GM12878 (cell line): ENCODE measurements around the gene ADCY7.

Experiments used
- CTCF ChIP-seq, 3 experiments: IDR thresholded peaks in 2 of 3; conservative IDR thresholded peaks in 1 of 3; 2 replicates each; pipeline ENCODE4 v1.5.1; 2011; ENCODE audit warnings: low read depth in 3 of 3, low read length in 3 of 3, mild to moderate bottlenecking in 3 of 3, control low read depth in 2 of 3, moderate library complexity in 2 of 3, inconsistent platforms in 1 of 3, mixed read lengths in 1 of 3; ENCODE audit not compliant: control insufficient read depth in 2 of 3, insufficient read depth in 1 of 3; ENCODE audit errors: extremely low read depth in 1 of 3
- EZH2 ChIP-seq: IDR thresholded peaks from 2 replicates; pipeline ENCODE4 v1.6.1; 2012; ENCODE audit warnings: low read depth, mild to moderate bottlenecking, control low read depth, inconsistent platforms, low read length, borderline replicate concordance; ENCODE audit not compliant: control insufficient read depth
- HDAC2 ChIP-seq: fragments of 200-600 bp; sonication (generic); IDR thresholded peaks from 2 replicates; pipeline ENCODE4 v1.6.1; 2017
- PKNOX1 ChIP-seq: fragments of 450-650 bp; IDR thresholded peaks from 2 replicates; pipeline ENCODE4 v1.6.1; 2016; ENCODE audit warnings: mild to moderate bottlenecking
- RAD21 ChIP-seq: IDR thresholded peaks from 2 replicates; pipeline ENCODE4 v1.6.1; 2011; ENCODE audit warnings: mild to moderate bottlenecking, low read depth, low read length, moderate library complexity; ENCODE audit not compliant: insufficient read depth
- RFX5 ChIP-seq: IDR thresholded peaks from 2 replicates; pipeline ENCODE4 v1.6.1; 2011; ENCODE audit warnings: low read depth, low read length, improper control_type of control experiment
- SIN3A ChIP-seq: IDR thresholded peaks from 2 replicates; pipeline ENCODE4 v1.6.1; 2012; ENCODE audit warnings: low read depth, low read length, improper control_type of control experiment
- SPI1 ChIP-seq: IDR thresholded peaks from 2 replicates; pipeline ENCODE4 v1.6.1; 2011; ENCODE audit warnings: low read depth, mild to moderate bottlenecking, low read length, moderate library complexity, borderline replicate concordance; ENCODE audit not compliant: insufficient read depth
- SUZ12 ChIP-seq: fragments of 200-600 bp; sonication (generic); IDR thresholded peaks from one replicate; pipeline ENCODE4 v1.6.1; 2018; ENCODE audit warnings: antibody characterized with exemption, mild to moderate bottlenecking; ENCODE audit not compliant: unreplicated experiment
- TCF7 ChIP-seq: IDR thresholded peaks from 2 replicates; pipeline ENCODE4 v1.6.1; 2014; ENCODE audit warnings: antibody characterized with exemption, borderline replicate concordance
- TF ChIP-seq, protein P1 (sequence below): fragments of 450-650 bp; IDR thresholded peaks from 2 replicates; pipeline ENCODE4 v1.6.1; 2018; ENCODE audit warnings: borderline replicate concordance, mild to moderate bottlenecking; ENCODE audit not compliant: partially characterized antibody

DNA sequence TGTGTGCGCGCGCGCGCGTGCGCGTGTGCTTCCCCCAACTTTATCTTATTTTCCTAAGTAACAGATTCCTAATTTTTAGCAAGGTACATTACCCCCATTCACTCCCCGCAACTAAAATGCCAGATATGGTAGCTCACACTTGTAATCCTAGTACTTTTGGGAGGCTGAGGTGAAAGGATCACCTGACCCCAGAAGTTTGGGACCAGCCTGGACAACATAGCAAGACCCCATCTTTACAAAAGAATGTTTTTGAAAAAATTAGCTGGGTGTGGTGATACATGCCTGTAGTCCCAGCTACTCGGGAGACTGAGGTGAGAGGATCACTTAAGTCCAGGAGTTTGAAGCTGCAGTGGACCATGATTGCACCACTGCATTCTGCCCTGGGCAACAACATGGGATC is 97.3 kb downstream of the ADCY7 start:
- TF ChIP-seq PKNOX1 (no peak), HDAC2 (no peak), CTCF (IDR thresholded peaks at IDR 0.05 in 2 of 3, conservative IDR thresholded peaks at IDR 0.05 in 1 of 3; ENCODE audit: control insufficient read depth in 2 of 3, extremely low read depth in 1 of 3, insufficient read depth in 1 of 3, low read depth in 3 of 3, low read length in 3 of 3) (no peak), EZH2 (no peak), TCF7 (no peak), SUZ12 (no peak), RFX5 (no peak), RAD21 (no peak), SPI1 (no peak), SIN3A (no peak)
- TF ChIP-seq, protein P1, sequence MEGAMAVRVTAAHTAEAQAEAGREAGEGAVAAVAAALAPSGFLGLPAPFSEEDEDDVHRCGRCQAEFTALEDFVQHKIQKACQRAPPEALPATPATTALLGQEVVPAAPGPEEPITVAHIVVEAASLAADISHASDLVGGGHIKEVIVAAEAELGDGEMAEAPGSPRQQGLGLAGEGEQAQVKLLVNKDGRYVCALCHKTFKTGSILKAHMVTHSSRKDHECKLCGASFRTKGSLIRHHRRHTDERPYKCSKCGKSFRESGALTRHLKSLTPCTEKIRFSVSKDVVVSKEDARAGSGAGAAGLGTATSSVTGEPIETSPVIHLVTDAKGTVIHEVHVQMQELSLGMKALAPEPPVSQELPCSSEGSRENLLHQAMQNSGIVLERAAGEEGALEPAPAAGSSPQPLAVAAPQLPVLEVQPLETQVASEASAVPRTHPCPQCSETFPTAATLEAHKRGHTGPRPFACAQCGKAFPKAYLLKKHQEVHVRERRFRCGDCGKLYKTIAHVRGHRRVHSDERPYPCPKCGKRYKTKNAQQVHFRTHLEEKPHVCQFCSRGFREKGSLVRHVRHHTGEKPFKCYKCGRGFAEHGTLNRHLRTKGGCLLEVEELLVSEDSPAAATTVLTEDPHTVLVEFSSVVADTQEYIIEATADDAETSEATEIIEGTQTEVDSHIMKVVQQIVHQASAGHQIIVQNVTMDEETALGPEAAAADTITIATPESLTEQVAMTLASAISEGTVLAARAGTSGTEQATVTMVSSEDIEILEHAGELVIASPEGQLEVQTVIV: no peak
